ENCODE results near the gene TACC3.

The TACC3 gene

GRCh38 chr4:1770245-1770644 is 48.9 kb downstream of the TACC3 start:
- POLR2A ChIA-PET, result no interaction called here
- no peaks in the 10 kb centered on the region for H3K4me1 ChIP-seq (ENCODE audit: control insufficient read depth, insufficient read depth, low read length)
- no peak overlapping the region for H3K27ac ChIP-seq (ENCODE audit: extremely low read depth, low read depth, low read length)
- CTCF ChIA-PET, result interaction anchor here (0.7 kb wide), 1 partner anchor 25 kb away, joined by 4 read pairs; no protein-coding TSS in a partner anchor
- no peak for TF ChIP-seq KLF16 (tag by site-specific recombination; IDR thresholded peaks at IDR 0.05)
- TF ChIP-seq ZIC2 (tag by site-specific recombination; IDR thresholded peaks at IDR 0.05), result peak; percentile 85
- TF ChIP-seq ZNF692 (tag by site-specific recombination; IDR thresholded peaks at IDR 0.05), result no peak
- TF ChIP-seq ZNF639 (tag by site-specific recombination; IDR thresholded peaks at IDR 0.05), result no peak
- peak; percentile 67 for TF ChIP-seq ZBTB8A (tag by site-specific recombination; IDR thresholded peaks at IDR 0.05)
- 0 out of 2 replicates have a peak, but pooled peaks have one; percentile 37 for TF ChIP-seq ZNF423 (tag by site-specific recombination; IDR thresholded peaks at IDR 0.05)
- H3K36me3 ChIP-seq (ENCODE audit: control insufficient read depth in 2 of 2, insufficient read depth in 1 of 2, low read length in 2 of 2), result no peaks in the 10 kb centered on the region
- no peaks in the 10 kb centered on the region for H3K9me3 ChIP-seq (ENCODE audit: control insufficient read depth, insufficient read depth, low read depth, low read length)
- H3K4me3 ChIP-seq (ENCODE audit: low read depth, low read length), result no peak overlapping the region

- POLR2A ChIA-PET, result no interaction called here
- Histone ChIP-seq H3K9me3 (ENCODE audit: control insufficient read depth, insufficient read depth, low read depth, low read length) (no peaks in the 10 kb centered on the region), H3K4me1 (ENCODE audit: control insufficient read depth, insufficient read depth, low read length) (no peaks in the 10 kb centered on the region)
Observed at GRCh38 chr4:1770791-1771231, 49.5 kb downstream of the TACC3 start.

GRCh38 chr4:1771555-1772305 is 50.4 kb downstream of the TACC3 start:
- Histone ChIP-seq H3K27ac (ENCODE audit: extremely low read depth, low read depth, low read length) (no peak overlapping the region), H3K9me3 (ENCODE audit: control insufficient read depth, insufficient read depth, low read depth, low read length) (no peaks in the 10 kb centered on the region), H3K4me1 (ENCODE audit: control insufficient read depth, insufficient read depth, low read length) (no peaks in the 10 kb centered on the region), H3K4me3 (ENCODE audit: low read depth, low read length) (no peak overlapping the region), H3K36me3 (ENCODE audit: control insufficient read depth in 2 of 2, insufficient read depth in 1 of 2, low read length in 2 of 2) (no peaks in the 10 kb centered on the region)
- ChIA-PET POLR2A (no interaction called here), CTCF (no interaction called here)
- TF ChIP-seq ZNF629 (tag by site-specific recombination; IDR thresholded peaks at IDR 0.05) (no peak), ZNF169 (tag by site-specific recombination; IDR thresholded peaks at IDR 0.05) (no peak), ZSCAN16 (tag by site-specific recombination; IDR thresholded peaks at IDR 0.05) (no peak), ZBTB48 (tag by site-specific recombination; IDR thresholded peaks at IDR 0.05) (peak; percentile 58; the same call in 1 of the 2 replicates), ZXDB (tag by site-specific recombination; IDR thresholded peaks at IDR 0.05) (no peak), KLF1 (tag by site-specific recombination; IDR thresholded peaks at IDR 0.05) (peak; percentile 65)

More at GRCh38 chr4:1770791-1771231, 49.5 kb downstream of the TACC3 start:
- Histone ChIP-seq H3K4me3 (ENCODE audit: low read depth, low read length) (no peak overlapping the region), H3K36me3 (ENCODE audit: control insufficient read depth in 2 of 2, insufficient read depth in 1 of 2, low read length in 2 of 2) (no peaks in the 10 kb centered on the region), H3K27ac (ENCODE audit: extremely low read depth, low read depth, low read length) (no peak overlapping the region)
- CTCF ChIA-PET, result interaction anchor here (0.7 kb wide), 1 partner anchor 24 kb away, joined by 4 read pairs; no protein-coding TSS in a partner anchor
- TF ChIP-seq ZNF404 (tag by site-specific recombination; IDR thresholded peaks at IDR 0.05), result no peak
- no peak for TF ChIP-seq ZNF585B (tag by site-specific recombination; IDR thresholded peaks at IDR 0.05)
- TF ChIP-seq ZNF624 (tag by site-specific recombination; IDR thresholded peaks at IDR 0.05), result no peak
- no peak for TF ChIP-seq ZNF37A (tag by site-specific recombination; IDR thresholded peaks at IDR 0.05)
- peak; percentile 17; the same call in 1 of the 2 replicates for TF ChIP-seq GLIS2 (tag by site-specific recombination; IDR thresholded peaks at IDR 0.05)
- TF ChIP-seq ZNF621 (tag by site-specific recombination; IDR thresholded peaks at IDR 0.05), result no peak
- TF ChIP-seq ZIC2 (tag by site-specific recombination; IDR thresholded peaks at IDR 0.05), result no peak
- no peak for TF ChIP-seq ZNF664 (tag by site-specific recombination; IDR thresholded peaks at IDR 0.05)

Measured in HEK293 (cell line).